Mucosa of descending colon (tissue), 3 donors: ENCODE results near the gene SPANXC. TPM values are rescaled to one million over a fixed set of nuclear protein-coding genes. Genes with fewer than 3 reads are reported as not detected.
"Not testable (repeated sequence)": the region's sequence is repeated elsewhere in the genome, so short reads cannot be mapped to it uniquely, and the experiment has no call there.

Source experiments
- ATAC-seq: fragments of 200-7000 bp; cut with Tn5 transposase; one replicate; pipeline ENCODE4 v1.9.1; 2020; ENCODE audit warnings: mild to moderate bottlenecking, moderate library complexity
- DNase-seq, 3 donors: peaks; one replicate each; pipeline ENCODE4 v3.0.0-alpha.2; 2020
- H3K36me3 ChIP-seq: fragments of 200-600 bp; one replicate; pipeline ENCODE4 v1.8.0; 2021; ENCODE audit warnings: low read depth, mild to moderate bottlenecking
- H3K4me1 ChIP-seq: fragments of 200-600 bp; one replicate; pipeline ENCODE4 v1.8.0; 2021; ENCODE audit warnings: low read depth, mild to moderate bottlenecking
- H3K4me3 ChIP-seq: fragments of 200-600 bp; one replicate; pipeline ENCODE4 v1.8.0; 2021; ENCODE audit warnings: mild to moderate bottlenecking
- H3K9me3 ChIP-seq: fragments of 200-600 bp; one replicate; pipeline ENCODE4 v1.8.0; 2021; ENCODE audit warnings: mild to moderate bottlenecking
- intact Hi-C, 2 donors: fragments of 100-400 bp; cut with DNase I in 1 of 2; cut with micrococcal nuclease in 1 of 2; formaldehyde crosslinking; loops; one replicate each; pipeline versions ENCODE4 v1.11.0 to v1.11.1; 2022; cut with DNase I, micrococcal nuclease
- long read RNA-seq, 2 donors: library from polyadenylated mRNA; unstranded; transcript quantifications; one replicate each; pipeline ENCODE4 v2.0.0, GENCODE V29; 2019 to 2021
- total RNA-seq, 3 donors: library from RNA; stranded (reverse); fragmentation: NEBNext Ultra II Directional in 2 of 3; extraction: Animal tissue kit (Norgen Biotek cat#: 25700) in 2 of 3; gene quantifications; one replicate each; pipeline versions ENCODE4 v1.2.1 to v1.2.4, GENCODE V29; 2021 to 2023
- TF ChIP-seq, protein P1 (sequence below): fragments of 200-600 bp; IDR thresholded peaks from one replicate; pipeline ENCODE4 v1.8.0; 2022; ENCODE audit warnings: antibody characterized with exemption, mild to moderate bottlenecking
- donor health status: DM: no; HTN: no; CAD: no; lungs with moderate emphysema.
- donor health status: DM: no; HTN: no; CAD: no.
- donor health status: DM: no; HTN: yes; CAD: no.

SPANXC gene, protein sequence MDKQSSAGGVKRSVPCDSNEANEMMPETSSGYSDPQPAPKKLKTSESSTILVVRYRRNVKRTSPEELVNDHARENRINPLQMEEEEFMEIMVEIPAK
- total RNA-seq = not detected
- long read RNA-seq, donor 1 = 0 reads
- long read RNA-seq, donor 2 = 0 reads

- ATAC-seq, H3K4me1 ChIP-seq, DNase-seq, H3K4me3 ChIP-seq, H3K9me3 ChIP-seq, H3K36me3 ChIP-seq, intact Hi-C loops: not testable (repeated sequence)
Observed at GRCh38 chrX:141242417-141242816, at the start of gene SPANXC. Gene SPANXC (minus strand): TSS chrX:141242517. CDS start chrX:141242457, 60 bp downstream.

DNA sequence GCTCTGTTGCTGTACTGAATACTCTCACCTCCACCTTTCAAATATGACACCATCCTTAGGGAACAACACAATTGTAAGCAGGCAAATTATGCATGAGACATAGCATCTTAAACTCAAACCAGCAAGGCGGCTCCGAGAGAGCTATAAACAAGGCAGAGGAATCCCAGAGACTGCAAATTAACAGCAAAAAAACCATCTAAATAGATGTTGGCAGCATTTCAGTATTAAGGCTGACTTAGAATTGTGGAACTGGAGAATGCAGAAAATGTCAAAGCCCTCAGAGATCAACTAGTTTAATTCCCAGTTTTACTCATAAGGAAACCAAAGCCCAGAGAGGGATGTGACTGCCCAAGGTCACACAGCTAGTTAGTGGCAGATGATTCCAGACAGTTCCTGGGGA is 37.2 kb upstream of the SPANXC start:
- no peak overlapping the region for H3K4me3 ChIP-seq
- no peaks in the 10 kb centered on the region for H3K4me1 ChIP-seq
- no peaks in the 10 kb centered on the region for H3K9me3 ChIP-seq
- intact Hi-C loops = no loop called here
- ATAC-seq (no peak), DNase-seq (no peak)
- TF ChIP-seq, protein P1, sequence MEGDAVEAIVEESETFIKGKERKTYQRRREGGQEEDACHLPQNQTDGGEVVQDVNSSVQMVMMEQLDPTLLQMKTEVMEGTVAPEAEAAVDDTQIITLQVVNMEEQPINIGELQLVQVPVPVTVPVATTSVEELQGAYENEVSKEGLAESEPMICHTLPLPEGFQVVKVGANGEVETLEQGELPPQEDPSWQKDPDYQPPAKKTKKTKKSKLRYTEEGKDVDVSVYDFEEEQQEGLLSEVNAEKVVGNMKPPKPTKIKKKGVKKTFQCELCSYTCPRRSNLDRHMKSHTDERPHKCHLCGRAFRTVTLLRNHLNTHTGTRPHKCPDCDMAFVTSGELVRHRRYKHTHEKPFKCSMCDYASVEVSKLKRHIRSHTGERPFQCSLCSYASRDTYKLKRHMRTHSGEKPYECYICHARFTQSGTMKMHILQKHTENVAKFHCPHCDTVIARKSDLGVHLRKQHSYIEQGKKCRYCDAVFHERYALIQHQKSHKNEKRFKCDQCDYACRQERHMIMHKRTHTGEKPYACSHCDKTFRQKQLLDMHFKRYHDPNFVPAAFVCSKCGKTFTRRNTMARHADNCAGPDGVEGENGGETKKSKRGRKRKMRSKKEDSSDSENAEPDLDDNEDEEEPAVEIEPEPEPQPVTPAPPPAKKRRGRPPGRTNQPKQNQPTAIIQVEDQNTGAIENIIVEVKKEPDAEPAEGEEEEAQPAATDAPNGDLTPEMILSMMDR = no peak
- H3K36me3 ChIP-seq = no peaks in the 10 kb centered on the region

DNA sequence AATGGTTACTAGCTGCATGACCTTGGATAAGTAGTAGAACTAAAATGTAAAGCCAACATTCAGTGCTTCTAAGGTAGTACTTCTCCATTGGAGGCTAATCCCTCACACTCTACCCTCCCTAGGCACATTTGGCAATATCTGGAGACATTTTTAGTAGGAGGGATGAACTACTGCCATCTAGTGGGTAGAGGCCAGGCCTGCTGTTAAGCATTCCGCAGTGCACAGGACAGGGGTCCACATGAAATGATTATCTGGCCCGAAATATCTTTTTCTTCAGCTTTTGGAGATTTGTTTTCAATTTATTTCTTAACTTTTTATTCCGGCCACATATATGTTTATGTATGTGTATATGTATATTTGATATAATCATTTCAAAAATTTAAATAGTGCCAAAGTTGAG is 36.0 kb upstream of the SPANXC start:
- no peak for DNase-seq
- TF ChIP-seq, protein P1 = no peak
- H3K9me3 ChIP-seq = no peaks in the 10 kb centered on the region
- intact Hi-C loops = no loop called here
- H3K4me1 ChIP-seq = no peaks in the 10 kb centered on the region
- no peak overlapping the region for H3K4me3 ChIP-seq
- H3K36me3 ChIP-seq = no peaks in the 10 kb centered on the region
- ATAC-seq = no peak

- intact Hi-C loops = no loop called here
- no peaks in the 10 kb centered on the region for H3K36me3 ChIP-seq
- H3K9me3 ChIP-seq = no peaks in the 10 kb centered on the region
- TF ChIP-seq, protein P1 = no peak
- H3K4me3 ChIP-seq = no peak overlapping the region
- no peak for ATAC-seq
- DNase-seq = no peak
- no peaks in the 10 kb centered on the region for H3K4me1 ChIP-seq
Observed at GRCh38 chrX:141258080-141258479, 15.8 kb upstream of the SPANXC start.

DNA sequence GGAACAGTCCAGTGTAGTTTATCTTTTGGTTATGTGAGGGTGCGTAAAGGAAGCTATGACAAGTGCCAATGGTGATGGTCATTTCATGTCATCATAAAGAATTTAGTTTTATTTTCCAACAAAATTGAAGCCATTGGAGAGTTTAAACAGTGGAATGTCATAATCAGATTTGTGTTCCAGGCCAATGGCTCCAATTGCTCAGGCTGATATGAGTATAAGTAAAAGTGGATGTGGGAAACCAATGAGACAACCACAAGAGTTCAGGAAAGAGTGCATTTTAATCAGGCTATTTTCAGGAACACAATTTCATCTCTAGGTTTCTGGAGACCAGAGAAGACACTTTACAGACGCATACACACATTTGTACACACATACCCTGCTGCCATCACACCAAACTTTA is 20.7 kb downstream of the SPANXC start:
- peaks cover 2% of the 10 kb centered on the region for H3K9me3 ChIP-seq
- no peaks in the 10 kb centered on the region for H3K4me1 ChIP-seq
- ATAC-seq = no peak
- intact Hi-C loops = no loop called here
- no peaks in the 10 kb centered on the region for H3K36me3 ChIP-seq
- H3K4me3 ChIP-seq = no peak overlapping the region
- no peak for DNase-seq
- TF ChIP-seq, protein P1 = no peak

DNA sequence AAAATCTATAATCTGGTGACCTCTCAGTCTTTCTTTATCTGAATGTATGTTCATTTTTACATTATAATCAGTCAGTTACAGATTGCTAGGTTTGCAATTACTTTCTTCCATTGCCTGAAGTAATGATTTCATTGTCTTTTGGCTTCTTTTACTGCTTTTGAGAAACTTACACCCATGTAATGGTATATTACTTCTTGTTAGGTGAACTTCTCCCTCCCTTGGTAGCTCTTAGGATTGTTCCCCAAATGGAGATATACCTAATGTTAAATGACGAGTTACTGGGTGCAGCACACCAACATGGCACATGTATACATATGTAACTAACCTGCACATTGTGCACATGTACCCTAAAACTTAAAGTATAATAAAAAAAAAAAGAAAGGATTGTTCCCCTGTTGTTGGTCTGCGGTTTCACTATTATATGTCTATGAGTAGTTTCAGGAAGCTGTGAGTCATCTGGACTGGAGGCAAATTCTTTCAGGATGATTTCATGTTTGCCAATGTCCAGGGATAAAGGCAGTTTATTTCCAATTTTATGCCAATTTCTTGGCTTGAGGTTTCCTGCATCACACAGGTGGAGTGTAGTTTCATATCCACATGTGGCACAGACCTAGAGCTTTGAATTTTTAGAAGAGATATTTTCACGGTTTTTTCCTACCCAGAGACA is 21.8 kb downstream of the SPANXC start:
- Histone ChIP-seq H3K4me3 (no peak overlapping the region), H3K4me1 (no peaks in the 10 kb centered on the region), H3K36me3 (no peaks in the 10 kb centered on the region), H3K9me3 (peaks cover 2% of the 10 kb centered on the region)
- intact Hi-C loops = no loop called here
- no peak for DNase-seq
- TF ChIP-seq, protein P1 = no peak
- ATAC-seq = no peak
